HepG2 (cell line): ENCODE data around the gene NOSTRIN. TPM values are rescaled to one million over a fixed set of nuclear protein-coding genes. Genes with fewer than 3 reads are reported as not detected.

Source experiments
- FLYWCH1 ChIP-seq: sonication (generic); formaldehyde crosslinking; IDR thresholded peaks from 2 replicates; pipeline ENCODE4 v1.8.1; 2023; ENCODE audit warnings: mild to moderate bottlenecking, missing genetic modification reagents
- NCOA5 ChIP-seq: sonication (generic); formaldehyde crosslinking; IDR thresholded peaks from 2 replicates; pipeline ENCODE4 v1.4.0; 2020; ENCODE audit warnings: missing genetic modification reagents
- RBFOX2 ChIP-seq: fragments of 200-400 bp; formaldehyde crosslinking; IDR thresholded peaks from 2 replicates; pipeline ENCODE4 v1.6.1; 2017; ENCODE audit warnings: low read depth, mild to moderate bottlenecking, low read length
- SRSF9 ChIP-seq: fragments of 200-400 bp; formaldehyde crosslinking; IDR thresholded peaks from 2 replicates; pipeline ENCODE4 v1.6.1; 2018; ENCODE audit warnings: borderline replicate concordance, mild to moderate bottlenecking, low read depth, low read length; ENCODE audit not compliant: insufficient read depth, poor library complexity, severe bottlenecking
- U2AF1 ChIP-seq: fragments of 200-400 bp; formaldehyde crosslinking; optimal IDR thresholded peaks from 2 replicates; pipeline ENCODE3; 2017; ENCODE audit warnings: mild to moderate bottlenecking, low read depth, low read length
- ZNF264 ChIP-seq: sonication (generic); formaldehyde crosslinking; IDR thresholded peaks from 2 replicates; pipeline ENCODE4 v1.4.0; 2020; ENCODE audit warnings: missing genetic modification reagents
- ZNF382 ChIP-seq: sonication (generic); formaldehyde crosslinking; IDR thresholded peaks from 2 replicates; pipeline ENCODE4 v1.5.0; 2020; ENCODE audit warnings: missing genetic modification reagents, mild to moderate bottlenecking, borderline replicate concordance
- polyA plus RNA-seq, 8 experiments: library from polyadenylated mRNA; depleted of rRNA in 3 of 8; stranded (reverse) in 7 of 8; unstranded in 1 of 8; fragments of >200 nt; fragmentation: Illumina TruSeq in 4 of 8; extraction: Trizol in 4 of 8; gene quantifications; 2 replicates each; pipeline versions ENCODE4 v1.2.1 to v1.2.3, GENCODE V29; 2011 to 2016; ENCODE audit warnings: low read depth in 4 of 8, missing spikeins in 1 of 8, mixed read lengths in 1 of 8; ENCODE audit not compliant: insufficient read depth in 1 of 8
- total RNA-seq, 5 experiments: library from RNA; depleted of rRNA; stranded (reverse); fragments of >200 nt; fragmentation: Illumina TruSeq; extraction: Trizol; gene quantifications; 2 replicates each; pipeline ENCODE4 v1.2.3, GENCODE V29; 2016; ENCODE audit warnings: low read depth in 1 of 5
- TF ChIP-seq, protein P1 (sequence below): sonication (generic); formaldehyde crosslinking; IDR thresholded peaks from 2 replicates; pipeline ENCODE4 v1.4.0; 2020; ENCODE audit warnings: missing genetic modification reagents, borderline replicate concordance
- TF ChIP-seq, protein P2 (sequence below): IDR thresholded peaks from 2 replicates; pipeline ENCODE4 v1.4.0; 2020; ENCODE audit warnings: mild to moderate bottlenecking, missing genetic modification reagents

The NOSTRIN gene
- total and polyA plus RNA-seq, 2 of the 13 experiments (the other 11 are each of a cell fraction or from before 2014, with no cell fraction given), result 0.22 TPM

DNA sequence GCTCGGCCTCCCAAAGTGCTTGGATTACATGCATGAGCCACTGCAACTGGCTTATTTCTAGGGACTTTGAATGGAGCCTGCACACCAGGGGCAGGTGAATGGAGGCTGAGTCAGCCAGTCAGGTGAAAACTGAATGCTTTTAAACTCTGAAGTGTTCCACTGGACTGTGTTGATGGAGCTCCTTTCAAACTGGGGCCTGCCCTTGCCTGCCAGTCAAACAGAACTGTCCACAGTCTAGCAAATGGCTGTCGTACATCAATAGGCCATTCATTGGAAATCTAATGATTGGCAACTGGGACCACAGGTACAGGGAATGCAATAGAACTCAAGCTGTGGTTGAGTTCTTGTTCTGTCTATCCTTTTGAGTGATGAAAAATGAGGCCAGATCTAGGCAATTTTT is 966 bp upstream of the NOSTRIN start (continued):
- TF ChIP-seq, protein P1, sequence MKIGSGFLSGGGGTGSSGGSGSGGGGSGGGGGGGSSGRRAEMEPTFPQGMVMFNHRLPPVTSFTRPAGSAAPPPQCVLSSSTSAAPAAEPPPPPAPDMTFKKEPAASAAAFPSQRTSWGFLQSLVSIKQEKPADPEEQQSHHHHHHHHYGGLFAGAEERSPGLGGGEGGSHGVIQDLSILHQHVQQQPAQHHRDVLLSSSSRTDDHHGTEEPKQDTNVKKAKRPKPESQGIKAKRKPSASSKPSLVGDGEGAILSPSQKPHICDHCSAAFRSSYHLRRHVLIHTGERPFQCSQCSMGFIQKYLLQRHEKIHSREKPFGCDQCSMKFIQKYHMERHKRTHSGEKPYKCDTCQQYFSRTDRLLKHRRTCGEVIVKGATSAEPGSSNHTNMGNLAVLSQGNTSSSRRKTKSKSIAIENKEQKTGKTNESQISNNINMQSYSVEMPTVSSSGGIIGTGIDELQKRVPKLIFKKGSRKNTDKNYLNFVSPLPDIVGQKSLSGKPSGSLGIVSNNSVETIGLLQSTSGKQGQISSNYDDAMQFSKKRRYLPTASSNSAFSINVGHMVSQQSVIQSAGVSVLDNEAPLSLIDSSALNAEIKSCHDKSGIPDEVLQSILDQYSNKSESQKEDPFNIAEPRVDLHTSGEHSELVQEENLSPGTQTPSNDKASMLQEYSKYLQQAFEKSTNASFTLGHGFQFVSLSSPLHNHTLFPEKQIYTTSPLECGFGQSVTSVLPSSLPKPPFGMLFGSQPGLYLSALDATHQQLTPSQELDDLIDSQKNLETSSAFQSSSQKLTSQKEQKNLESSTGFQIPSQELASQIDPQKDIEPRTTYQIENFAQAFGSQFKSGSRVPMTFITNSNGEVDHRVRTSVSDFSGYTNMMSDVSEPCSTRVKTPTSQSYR (CRISPR knock-in tag), result no peak
- TF ChIP-seq U2AF1, result no peak
- no peak for TF ChIP-seq SRSF9
- no peak for TF ChIP-seq NCOA5
- no peak for TF ChIP-seq ZNF264
- TF ChIP-seq, protein P2, sequence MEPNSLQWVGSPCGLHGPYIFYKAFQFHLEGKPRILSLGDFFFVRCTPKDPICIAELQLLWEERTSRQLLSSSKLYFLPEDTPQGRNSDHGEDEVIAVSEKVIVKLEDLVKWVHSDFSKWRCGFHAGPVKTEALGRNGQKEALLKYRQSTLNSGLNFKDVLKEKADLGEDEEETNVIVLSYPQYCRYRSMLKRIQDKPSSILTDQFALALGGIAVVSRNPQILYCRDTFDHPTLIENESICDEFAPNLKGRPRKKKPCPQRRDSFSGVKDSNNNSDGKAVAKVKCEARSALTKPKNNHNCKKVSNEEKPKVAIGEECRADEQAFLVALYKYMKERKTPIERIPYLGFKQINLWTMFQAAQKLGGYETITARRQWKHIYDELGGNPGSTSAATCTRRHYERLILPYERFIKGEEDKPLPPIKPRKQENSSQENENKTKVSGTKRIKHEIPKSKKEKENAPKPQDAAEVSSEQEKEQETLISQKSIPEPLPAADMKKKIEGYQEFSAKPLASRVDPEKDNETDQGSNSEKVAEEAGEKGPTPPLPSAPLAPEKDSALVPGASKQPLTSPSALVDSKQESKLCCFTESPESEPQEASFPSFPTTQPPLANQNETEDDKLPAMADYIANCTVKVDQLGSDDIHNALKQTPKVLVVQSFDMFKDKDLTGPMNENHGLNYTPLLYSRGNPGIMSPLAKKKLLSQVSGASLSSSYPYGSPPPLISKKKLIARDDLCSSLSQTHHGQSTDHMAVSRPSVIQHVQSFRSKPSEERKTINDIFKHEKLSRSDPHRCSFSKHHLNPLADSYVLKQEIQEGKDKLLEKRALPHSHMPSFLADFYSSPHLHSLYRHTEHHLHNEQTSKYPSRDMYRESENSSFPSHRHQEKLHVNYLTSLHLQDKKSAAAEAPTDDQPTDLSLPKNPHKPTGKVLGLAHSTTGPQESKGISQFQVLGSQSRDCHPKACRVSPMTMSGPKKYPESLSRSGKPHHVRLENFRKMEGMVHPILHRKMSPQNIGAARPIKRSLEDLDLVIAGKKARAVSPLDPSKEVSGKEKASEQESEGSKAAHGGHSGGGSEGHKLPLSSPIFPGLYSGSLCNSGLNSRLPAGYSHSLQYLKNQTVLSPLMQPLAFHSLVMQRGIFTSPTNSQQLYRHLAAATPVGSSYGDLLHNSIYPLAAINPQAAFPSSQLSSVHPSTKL, result no peak
- TF ChIP-seq FLYWCH1 (CRISPR knock-in tag), result no peak
- no peak for TF ChIP-seq ZNF382 (CRISPR knock-in tag)
- TF ChIP-seq RBFOX2, result no peak
